NOMO-1 treated with DMSO at 0.1 percent for 48 hours (cell line): ENCODE measurements around the gene NOS1AP.

Experiments used
- DNase-seq: peaks from one replicate; lab custom pipeline; 2025; ENCODE audit not compliant: unreplicated experiment; lab: John Stamatoyannopoulos, UW

NOS1AP gene

DNA sequence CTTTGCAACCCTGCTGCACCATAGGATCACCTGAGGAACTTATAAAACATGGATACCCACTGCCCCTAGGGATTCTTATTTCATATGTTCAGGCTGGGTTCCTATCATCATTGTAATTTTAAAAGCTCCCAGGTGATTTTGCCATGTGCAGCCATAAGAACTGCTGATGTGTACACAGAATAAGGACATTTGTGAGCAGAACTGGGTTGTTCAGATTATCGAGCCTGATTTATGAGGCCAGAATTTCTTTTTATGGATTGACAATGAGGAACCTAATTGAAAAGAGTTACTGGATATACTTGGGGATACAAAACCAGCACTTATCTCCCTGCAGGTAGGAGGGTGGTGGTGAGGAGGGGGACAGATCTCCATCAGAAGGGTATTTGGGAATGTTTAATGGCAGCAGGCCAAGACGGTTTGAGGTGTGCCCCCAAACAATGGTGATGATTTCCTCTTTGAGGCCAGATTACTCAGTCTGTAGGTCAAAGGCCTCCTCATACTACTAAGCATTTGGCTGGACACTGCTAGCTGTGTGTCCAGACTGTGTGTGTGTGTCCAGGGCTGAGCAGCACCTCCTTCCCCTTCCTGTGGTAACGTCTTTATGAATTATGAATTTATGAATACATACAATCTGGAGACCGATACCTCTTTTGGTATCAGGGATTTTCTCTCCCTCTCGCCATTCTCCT lies 18.9 kb downstream of the NOS1AP start:
- DNase-seq, result no peak

DNA sequence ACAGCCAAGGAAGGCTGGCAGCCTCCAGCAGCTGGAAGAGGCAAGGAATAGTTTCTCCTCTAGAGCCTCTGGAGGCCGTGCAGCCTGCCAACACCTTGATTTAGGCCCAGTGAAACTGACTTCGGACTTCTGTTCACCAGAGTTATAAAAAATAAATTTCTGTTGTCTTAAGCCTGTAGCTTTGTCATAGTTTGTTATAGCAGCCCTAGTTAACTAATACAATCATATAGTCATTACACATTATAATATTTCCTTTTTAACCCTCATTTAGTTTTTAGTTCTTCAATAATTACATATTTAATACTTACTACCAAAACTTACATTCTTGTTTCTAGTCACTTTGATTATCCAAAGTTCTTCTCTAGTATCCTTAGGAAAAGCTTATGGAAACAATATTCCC lies 20.3 kb downstream of the NOS1AP start:
- DNase-seq, result no peak

DNA sequence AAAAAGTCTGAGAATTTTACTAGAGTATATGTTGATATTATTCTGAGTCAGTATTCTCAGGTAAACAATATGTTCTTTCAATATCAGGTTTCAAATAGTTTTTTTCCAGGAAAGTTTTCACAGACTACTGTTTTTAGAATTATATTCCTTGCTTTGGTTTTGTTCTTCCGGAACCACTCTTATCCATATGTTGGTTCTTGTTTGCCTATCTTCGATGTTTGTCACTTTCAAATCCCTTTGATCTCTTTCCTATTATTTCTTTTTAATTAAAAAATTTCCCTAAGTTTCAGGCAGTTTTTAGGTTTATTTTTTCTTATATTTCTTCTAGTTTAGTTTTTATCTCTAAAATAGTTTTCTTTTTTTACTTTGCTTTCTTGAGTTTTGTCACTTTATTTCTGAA lies 20.9 kb downstream of the NOS1AP start:
- no peak for DNase-seq

DNA sequence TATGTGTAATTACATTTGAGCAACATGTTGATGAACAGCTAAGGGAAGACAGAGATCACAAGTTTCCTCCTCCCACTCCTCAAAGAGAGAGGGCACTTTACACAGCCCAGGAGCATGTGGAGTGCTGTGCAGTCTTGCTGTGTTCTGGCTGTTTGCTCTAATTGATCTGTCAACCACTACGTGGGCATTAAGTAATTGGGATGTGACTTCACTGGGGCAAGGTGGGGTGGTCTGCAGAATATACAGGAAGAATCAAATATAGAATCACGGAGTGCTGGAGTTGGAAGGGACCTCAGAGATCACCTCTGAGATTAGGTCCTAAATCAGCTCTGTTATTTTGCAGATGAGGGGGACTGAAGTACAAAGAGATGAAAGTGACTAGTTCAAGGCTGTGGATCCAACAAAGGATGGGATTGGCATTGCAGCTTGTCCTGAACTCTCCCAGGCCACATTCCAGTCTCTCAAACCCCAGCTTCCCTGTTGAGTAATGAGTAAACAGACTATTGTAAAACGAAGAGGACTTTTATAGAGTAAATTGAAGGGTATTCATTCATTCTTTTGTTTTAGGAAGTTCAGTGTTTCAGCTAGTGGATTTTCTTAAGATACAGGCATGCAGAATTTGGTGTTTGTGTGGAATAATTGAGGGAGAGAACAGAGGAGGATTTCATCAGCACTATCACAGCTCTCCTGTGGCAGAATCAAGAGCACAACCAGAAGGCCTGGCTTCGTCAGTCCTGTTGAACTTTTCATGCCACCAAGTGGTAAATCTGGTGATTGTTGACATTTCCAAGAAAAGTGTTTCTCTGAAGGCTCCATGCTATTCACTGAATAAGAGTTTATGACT lies 22.4 kb downstream of the NOS1AP start:
- no peak for DNase-seq

DNA sequence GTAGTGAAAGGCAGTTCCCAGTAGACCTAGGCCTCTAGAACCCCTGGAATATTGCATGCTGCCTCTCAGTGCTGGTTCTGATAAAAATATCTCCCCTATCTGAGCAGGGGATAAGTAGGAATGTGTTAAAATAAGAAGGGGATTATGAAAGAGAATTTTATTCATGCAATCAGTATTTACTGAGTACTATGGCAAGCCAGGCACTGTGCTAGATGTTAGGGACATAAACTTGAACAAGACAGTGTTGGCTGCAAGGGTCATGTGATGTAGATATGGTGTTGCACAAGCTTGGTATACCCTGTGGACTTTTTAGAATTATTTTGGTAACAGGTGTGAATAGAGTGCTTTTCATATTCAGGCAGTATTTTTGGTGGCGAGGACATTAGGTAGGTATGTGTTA lies 23.6 kb downstream of the NOS1AP start:
- DNase-seq, result no peak

DNA sequence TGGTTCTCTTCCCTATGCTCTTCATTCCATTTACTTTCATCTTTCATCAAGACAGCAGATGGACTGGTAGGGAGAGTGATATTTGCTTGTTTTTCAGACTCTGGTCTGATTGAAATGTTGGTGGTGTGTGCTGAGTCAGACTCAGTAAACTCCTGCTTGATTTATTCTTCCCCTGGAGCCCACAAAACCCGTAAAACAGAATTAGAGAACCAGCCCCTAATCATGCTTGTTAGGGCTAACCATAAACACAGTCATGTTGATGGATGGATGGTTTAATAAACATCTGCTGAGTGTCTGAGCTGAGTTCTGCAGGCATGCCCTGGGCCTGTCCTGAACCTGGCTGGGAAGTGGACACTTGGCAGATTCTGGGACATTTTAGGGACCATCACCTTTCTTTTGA lies 24.8 kb downstream of the NOS1AP start:
- DNase-seq, result peak; percentile 72

DNA sequence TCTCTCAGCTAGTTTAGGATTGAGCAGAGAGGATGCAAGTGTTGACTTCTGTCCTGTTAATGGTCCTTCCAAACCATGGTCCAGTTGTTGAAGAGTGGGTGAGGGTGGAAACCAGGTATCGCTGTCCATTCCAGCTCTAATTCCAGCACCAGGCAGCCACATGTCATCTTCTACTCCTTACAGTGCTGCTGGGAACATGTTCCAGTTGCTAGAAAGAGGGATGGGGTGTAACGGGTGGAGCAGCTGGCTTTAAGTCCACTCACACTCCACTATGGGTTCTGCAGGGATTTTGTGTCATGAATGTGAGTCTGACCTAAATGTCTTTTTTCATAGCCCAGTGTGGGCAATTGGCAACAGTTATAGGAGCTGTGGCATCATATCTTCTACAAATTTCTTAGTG lies 25.2 kb downstream of the NOS1AP start:
- DNase-seq, result no peak

DNA sequence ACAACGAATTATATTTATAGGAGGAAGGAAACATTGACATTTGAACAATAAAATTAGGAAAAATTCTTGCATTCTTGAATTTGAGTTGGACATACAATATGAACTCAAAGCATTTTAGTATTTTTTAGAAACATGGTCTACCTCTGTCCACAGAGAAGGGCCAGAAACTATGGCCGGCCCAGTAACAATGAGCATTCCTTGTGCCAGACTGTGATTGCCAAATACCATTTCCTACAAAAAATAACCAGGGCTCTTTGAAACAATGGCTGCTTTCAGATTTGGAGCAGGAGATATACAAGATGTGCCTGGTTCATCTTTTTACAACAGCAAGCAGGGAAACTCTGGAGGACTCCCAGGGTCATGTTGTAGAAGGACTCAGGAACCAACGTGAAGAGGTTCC lies 38.4 kb downstream of the NOS1AP start:
- no peak for DNase-seq

DNA sequence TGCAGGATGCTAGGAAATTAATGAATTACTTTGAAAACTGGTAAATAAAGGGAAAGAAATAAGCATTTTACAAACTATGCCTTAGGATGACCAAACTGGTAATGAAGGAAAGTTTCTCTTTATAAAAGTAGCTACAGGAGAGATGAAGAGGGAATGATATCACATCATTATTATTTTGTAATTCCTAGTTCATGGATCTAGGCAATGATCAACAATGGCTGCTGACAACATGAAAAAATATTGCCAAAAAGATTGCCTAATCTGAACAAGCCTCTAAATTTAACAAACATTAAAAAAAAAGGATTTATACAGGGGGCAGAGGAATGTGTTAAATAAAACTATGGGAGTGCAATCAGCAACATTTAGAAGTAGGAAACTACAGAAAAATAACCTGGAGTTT lies 38.9 kb downstream of the NOS1AP start:
- DNase-seq, result no peak

DNA sequence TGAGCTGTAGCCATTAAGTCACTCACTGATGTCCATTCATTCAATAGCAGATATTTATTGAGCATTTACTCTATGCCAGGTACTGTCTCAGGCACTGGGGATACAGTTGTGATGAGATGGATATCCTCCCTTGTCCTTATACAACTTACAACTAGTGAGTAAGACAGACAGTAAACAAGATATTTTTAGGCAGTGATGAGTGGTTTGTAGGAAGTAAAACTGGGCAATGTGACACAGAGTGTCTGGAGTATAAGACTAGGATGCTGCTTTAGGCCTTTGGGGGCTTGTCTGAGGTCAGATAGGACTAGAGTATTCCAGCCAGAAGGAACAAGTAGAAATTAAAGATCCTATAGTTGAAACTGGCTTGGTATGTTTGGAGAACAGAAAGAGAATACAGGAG lies 41.4 kb downstream of the NOS1AP start:
- DNase-seq, result no peak

DNA sequence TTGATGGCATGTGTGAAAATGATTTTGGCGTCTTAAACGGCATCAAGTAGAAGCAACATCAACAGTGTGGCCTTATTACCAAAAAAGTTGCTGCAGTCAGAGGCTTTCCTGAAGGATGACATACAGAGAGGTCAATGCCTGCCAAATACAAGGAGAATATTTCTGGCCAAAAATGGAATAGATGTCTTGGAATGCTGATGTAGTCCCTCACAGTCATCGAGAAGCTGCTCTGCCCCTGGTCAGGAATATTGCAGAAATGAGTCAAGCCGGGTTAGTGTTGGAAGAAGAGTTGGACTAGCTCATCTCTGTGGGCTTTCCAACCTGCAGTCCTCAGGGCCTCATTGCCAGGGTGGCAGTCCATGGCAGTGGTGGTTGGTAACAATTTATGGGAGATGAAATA lies 42.1 kb downstream of the NOS1AP start:
- DNase-seq, result no peak

DNA sequence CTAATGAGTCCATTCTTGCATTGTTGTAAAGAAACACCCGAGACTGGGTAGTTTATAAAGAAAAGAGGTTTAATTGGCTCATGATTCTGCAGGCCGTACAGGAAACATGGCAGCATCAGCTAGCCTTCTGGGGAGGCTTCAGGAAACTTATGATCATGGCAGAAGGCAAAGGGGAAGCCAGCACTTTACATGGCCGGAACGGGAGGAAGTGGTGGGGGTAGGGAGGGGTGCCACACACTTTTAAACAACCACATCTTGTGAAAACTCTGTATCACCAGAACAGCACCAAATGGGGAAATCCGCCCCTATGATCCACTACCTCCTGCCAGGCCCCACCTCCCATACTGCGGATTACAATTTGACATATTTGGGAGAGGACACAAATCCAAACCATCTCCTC lies 43.9 kb downstream of the NOS1AP start:
- peak; percentile 29 for DNase-seq

DNA sequence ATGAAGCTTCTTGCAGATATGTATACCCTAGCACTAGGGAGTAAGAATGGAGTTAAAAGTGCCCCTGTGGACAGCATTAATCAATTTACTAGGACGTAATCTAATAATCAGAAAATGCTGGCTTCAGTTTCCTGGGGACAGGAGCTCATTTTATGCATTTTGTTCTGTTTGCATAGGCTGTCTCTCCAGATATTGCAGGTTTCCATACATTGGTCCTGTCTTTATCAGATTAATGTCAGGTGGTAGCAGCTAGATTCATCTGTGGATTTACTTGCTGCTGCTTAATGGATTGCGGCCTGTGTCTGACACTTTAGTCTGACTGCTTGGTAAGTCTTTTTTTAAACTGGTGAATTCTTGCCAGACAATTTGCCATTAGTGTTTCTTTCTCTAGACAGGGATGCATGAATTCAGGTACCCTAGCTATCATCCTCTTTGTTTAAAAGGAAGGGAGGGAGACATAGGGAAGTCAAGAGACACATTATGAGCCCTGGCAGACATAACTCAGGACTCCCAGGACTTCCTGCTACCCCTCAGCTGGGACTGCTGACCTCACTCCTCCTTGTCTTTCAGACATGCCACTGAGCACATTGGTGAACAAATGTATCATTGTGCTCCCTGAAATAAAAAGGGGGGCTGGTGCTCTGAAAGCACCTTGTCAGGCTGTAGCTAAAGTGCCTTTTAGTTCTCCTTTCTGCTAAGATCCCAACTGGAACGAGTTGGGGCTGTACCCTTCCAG lies 47.7 kb downstream of the NOS1AP start:
- no peak for DNase-seq

DNA sequence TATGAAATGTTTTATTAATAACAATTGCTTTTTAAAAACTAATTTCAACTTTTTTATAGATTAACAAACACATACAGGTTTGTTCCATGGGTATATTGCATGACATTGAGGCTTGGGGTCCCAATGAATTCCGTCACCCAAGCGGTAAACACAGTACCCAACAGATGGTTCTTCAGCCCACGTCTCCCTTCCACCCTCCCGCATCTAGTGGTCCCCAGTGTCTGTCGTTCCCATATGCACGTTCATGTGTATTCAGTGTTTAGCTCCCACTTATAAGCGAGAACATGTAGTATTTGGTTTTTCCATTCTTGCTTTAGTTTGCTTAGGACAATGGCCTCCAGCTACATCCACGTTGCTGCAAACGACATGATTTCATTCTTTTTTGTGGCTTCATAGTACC lies 48.6 kb downstream of the NOS1AP start:
- no peak for DNase-seq

DNA sequence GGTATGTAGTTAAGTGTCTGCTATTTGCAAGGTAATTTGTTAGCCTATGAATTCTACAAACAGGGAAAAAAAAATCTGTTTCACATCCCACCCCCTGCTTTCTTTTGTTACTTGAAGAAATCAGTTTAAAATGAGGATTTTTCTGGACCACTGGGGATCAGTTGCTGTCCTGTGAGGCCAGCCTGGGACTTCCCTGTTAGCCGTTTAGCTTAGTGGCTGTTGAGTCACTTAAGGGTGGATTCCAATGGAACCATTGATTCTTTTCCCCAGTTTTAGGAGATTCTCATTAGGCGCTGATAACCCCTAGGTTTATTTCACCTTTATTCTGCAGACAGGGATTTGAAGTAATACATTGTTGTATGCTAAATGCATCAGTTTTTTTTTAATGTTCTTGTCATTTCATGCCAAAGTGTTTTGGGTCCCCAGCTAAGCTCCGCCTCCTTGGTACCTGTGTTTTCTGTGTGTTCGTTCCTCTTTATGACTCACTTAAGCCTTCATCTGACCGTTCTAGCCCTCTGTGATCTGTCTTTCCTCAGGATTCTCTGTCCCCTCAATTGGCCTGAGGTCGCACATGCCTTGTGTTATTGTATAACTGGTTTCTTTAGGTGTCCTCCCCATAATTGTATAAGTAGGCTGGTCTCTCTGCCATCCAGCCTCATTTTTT lies 59.3 kb downstream of the NOS1AP start:
- DNase-seq, result no peak

DNA sequence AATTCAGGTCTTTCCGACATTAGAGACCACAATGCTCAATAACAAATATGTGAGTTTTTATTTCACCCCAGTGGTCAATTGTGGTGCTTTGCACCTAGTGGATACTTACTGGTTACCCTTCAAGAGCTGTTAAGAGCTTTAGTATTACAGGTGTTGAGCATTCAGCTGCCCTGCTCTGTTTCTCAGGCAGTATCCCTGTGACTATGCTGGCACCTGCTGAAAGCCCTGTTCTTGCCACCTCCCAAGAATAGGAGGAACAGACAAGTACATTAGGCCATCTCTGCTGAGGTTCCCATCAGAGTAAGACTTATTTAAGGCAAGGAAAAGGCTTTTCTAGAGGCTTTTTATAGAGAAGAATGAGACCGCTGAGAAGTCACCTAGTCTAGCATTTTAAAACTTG lies 60.8 kb downstream of the NOS1AP start:
- DNase-seq, result no peak

DNA sequence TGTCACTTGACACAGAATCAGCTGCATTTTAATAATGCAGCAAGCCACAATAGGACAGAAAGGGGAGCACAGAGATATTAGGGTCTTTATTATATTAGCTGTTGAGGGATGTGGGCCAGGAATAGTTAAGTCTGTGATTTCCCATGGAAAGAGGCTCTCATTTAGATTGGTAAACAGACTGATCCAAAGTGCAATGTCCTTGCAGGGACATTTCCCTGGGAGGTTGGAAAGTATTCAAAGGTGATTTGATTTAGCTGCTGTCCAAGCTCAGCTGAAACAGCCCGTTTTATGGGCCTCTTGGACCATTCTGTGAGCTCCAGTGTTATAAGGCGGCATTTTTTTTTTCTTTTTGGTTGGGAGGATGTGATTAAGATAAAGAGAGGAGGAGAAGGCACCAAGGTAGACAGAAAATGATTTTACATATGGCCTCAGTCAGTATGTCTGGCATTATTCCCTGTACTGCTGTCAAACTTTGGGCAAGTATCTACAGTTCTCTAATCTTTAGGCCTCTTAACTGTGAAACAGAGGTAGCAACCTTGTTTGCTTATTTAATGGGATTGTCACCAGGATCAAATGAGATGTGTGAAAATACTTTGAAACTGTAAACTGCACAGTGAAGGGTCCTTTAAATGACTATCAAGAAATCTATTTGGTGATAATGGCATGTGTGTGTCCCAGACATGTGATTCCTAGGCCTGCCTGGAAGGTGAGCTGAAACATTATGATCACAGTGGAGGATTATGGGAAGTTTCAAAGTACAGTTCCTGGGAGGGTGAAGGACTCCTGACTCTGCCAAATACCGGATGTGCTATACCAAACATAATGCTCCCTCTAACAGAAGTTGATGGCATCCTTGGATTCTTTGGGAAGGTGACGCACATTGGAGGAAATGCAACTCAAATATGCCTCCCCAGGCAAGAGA lies 62.2 kb downstream of the NOS1AP start:
- DNase-seq, result no peak

DNA sequence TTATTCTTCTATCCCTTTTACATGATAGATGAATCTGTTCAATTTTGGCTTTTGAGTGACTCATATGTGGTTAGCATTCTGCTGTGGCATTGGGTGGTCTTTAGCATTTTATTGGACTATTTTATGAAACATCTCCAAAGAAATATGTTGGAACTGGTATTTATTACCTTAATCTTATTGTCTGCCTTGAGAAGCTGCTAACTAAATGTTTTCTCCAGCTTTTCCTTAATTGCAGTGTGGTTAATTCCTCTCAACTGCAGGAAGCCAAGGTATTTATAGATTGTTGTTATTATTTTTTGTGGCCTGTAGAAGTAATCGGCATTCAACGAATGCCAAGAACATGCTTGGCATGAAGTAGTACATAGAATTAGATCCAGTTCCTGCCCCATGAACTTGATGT lies 64.1 kb downstream of the NOS1AP start:
- DNase-seq, result no peak

DNA sequence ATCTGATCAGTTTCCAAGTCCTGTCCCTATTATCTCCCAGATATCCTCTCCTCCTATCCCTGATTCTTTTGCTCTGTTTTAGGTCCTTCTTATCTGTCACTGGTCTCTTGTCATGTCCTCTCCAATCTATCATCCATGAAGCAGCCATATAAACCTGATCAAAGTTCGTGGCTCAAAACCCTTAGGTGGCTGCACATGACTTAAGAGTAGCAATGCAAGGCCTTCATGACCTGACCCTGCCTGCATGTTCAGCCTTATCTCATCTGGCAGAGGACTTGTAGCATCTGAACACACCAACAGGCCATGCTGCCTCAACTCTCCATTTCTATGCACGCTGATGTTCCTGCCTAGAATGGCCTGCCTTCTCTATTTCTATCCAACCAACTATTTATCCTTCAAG lies 65.2 kb downstream of the NOS1AP start:
- no peak for DNase-seq

DNA sequence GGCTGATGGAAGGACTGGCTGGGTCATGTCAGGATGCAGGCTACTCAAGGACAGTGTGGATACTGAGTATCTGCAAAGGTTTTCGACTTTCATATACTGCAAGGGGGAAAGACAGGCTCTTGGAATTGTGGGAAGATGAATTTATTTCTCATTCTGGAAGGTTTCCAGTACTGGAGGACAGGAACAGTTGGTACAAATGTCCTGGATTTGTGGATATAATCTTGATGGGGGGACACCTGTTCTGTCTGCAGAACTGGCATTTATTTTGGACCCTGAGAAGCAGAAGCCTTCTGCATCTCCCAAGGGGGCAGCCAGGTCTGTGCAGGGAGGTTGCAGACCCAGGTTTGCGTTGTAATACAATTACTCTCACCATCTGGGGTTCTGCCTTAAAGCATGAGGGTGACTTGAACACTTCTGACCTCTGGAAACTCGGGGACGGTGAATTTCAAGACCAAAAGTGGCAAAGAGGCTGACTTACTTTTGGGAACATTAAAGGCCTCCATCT lies 65.8 kb downstream of the NOS1AP start:
- DNase-seq, result no peak
